ENCODE measurements around the gene TXNDC5.

DNA sequence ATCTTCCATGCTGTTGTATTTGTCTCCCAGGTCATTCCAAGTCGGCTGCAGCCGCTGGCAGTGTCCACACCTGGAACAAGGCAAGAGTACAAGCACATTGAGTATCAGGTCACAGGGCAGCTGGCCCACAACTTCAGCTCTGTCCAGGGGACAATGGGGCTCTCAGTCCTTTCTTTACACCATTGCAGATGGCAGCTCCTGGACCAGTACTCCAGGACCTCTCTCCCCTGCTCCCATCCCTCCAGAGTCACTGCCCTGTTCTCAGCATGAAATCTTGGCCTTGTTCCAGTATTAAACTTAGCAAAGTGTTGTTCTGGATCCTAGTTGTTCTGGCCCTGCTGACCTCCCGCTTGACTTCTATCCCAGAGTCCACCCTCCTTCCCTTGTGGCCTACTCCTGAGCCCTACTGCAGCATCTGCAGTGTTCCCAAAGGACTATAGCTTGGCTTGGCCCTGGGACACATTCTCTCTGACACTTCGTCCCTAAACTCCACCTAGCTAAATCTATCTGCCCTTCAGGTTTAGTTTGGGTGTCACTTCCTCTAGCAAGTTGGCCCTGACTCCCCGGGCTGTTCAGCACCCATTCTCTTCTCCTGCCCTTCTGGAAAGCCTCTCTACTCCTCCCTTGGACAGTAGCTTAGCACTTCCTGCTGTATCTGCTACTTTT, 5.8 kb downstream of the TXNDC5 start:
- TF ChIP-seq CTCF (IDR thresholded peaks at IDR 0.05) (no peak), POLR2A (IDR thresholded peaks at IDR 0.05) (no peak), EP300 (IDR thresholded peaks at IDR 0.05) (no peak)
